Measurements from ENCODE around the gene HACE1. TPM values are rescaled to one million over a fixed set of nuclear protein-coding genes. Genes with fewer than 3 reads are reported as not detected.

Gene HACE1
- total RNA-seq, 4 donors from 2014 or later = 13.3 to 20.4 (median 15.0) TPM

GRCh38 chr6:104888066-104888465 lies 28.3 kb upstream of the HACE1 start:
- H3K4me1 ChIP-seq = no peaks in the 10 kb centered on the region

GRCh38 chr6:104887350-104887749 lies 27.6 kb upstream of the HACE1 start:
- TF ChIP-seq POLR2A (IDR thresholded peaks at IDR 0.05) (no peak), CTCF (IDR thresholded peaks at IDR 0.05) (no peak)
- 51% methylated on average over 7 of the region's 7 CpGs for whole genome bisulfite sequencing, 2 donors
- Histone ChIP-seq H3K4me1 (no peaks in the 10 kb centered on the region), H3K9me3 (no peaks in the 10 kb centered on the region), H3K27ac (no peak overlapping the region), H3K4me3 (replicated peaks in 1 of 3) (no peak overlapping the region), H3K36me3 (no peaks in the 10 kb centered on the region), H3K27me3 (no peaks in the 10 kb centered on the region)
- DNase-seq = peak; percentile 7 to 21
- intact Hi-C loops (cut with DNase I) = no loop called here

More at GRCh38 chr6:104888066-104888465, 28.3 kb upstream of the HACE1 start:
- no peak overlapping the region for H3K4me3 ChIP-seq (replicated peaks in 1 of 3)
- H3K9me3 ChIP-seq = no peaks in the 10 kb centered on the region
- intact Hi-C loops (cut with DNase I) = no loop called here
- H3K27ac ChIP-seq = no peak overlapping the region
- H3K36me3 ChIP-seq = no peaks in the 10 kb centered on the region
- whole genome bisulfite sequencing, 2 donors = 84 to 86% methylated on average over 3 of the region's 3 CpGs
- no peak for DNase-seq
- H3K27me3 ChIP-seq = no peaks in the 10 kb centered on the region
- TF ChIP-seq CTCF (IDR thresholded peaks at IDR 0.05) (no peak), POLR2A (IDR thresholded peaks at IDR 0.05) (no peak)

GRCh38 chr6:104885518-104886043 lies 25.9 kb upstream of the HACE1 start:
- Histone ChIP-seq H3K36me3 (no peaks in the 10 kb centered on the region), H3K27ac (no peak overlapping the region), H3K4me3 (replicated peaks in 1 of 3) (no peak overlapping the region), H3K4me1 (no peaks in the 10 kb centered on the region), H3K27me3 (no peaks in the 10 kb centered on the region), H3K9me3 (no peaks in the 10 kb centered on the region)
- DNase-seq = no peak
- TF ChIP-seq CTCF (IDR thresholded peaks at IDR 0.05) = no peak
- no peak for TF ChIP-seq POLR2A (IDR thresholded peaks at IDR 0.05)
- intact Hi-C loops (cut with DNase I) = no loop called here
- WGBS, 2 donors = 62 to 64% methylated on average over 2 to 7 of the region's 19 CpGs

- Histone ChIP-seq H3K36me3 (no peaks in the 10 kb centered on the region), H3K4me1 (no peaks in the 10 kb centered on the region), H3K27me3 (no peaks in the 10 kb centered on the region), H3K4me3 (replicated peaks in 1 of 3) (no peak overlapping the region), H3K9me3 (no peaks in the 10 kb centered on the region), H3K27ac (no peak overlapping the region)
- intact Hi-C loops (cut with DNase I) = no loop called here
- DNase-seq = no peak
- WGBS, 2 donors = 49 to 61% methylated on average over 6 to 12 of the region's 12 CpGs
- no peak for TF ChIP-seq CTCF (IDR thresholded peaks at IDR 0.05)
- no peak for TF ChIP-seq POLR2A (IDR thresholded peaks at IDR 0.05)
Observed at GRCh38 chr6:104884867-104885517, 25.3 kb upstream of the HACE1 start.

- no peak for TF ChIP-seq CTCF (IDR thresholded peaks at IDR 0.05)
- no peaks in the 10 kb centered on the region for H3K9me3 ChIP-seq
- intact Hi-C loops (cut with DNase I) = no loop called here
- no peaks in the 10 kb centered on the region for H3K4me1 ChIP-seq
- no peak overlapping the region for H3K4me3 ChIP-seq (replicated peaks in 1 of 3)
- no peaks in the 10 kb centered on the region for H3K36me3 ChIP-seq
- no peaks in the 10 kb centered on the region for H3K27me3 ChIP-seq
- DNase-seq = no peak
- WGBS, 2 donors = 55 to 63% methylated on average over 3 of the region's 3 CpGs
- no peak overlapping the region for H3K27ac ChIP-seq
Observed at GRCh38 chr6:104881964-104882668, 22.4 kb upstream of the HACE1 start.
